ENCODE measurements around the gene ZBTB3.
"Not testable (repeated sequence)": the region's sequence is repeated elsewhere in the genome, so short reads cannot be mapped to it uniquely, and the experiment has no call there.

Gene ZBTB3

GRCh38 chr11:62757846-62758788, 4.2 kb upstream of the ZBTB3 start:
- DNase-seq (ENCODE audit: low spot score) = no peak

- no peak for DNase-seq (ENCODE audit: low spot score)
These were observed 1.2 kb upstream of the ZBTB3 start for GRCh38 chr11:62755086-62755615.

- DNase-seq (ENCODE audit: low spot score) = no peak
These were observed 795 bp downstream of the ZBTB3 start for GRCh38 chr11:62752994-62753735.

GRCh38 chr11:62752177-62752785, 1.7 kb downstream of the ZBTB3 start:
- DNase-seq (ENCODE audit: low spot score) = no peak

- not testable (repeated sequence) for DNase-seq (ENCODE audit: low spot score)
These were observed 4.0 kb downstream of the ZBTB3 start for GRCh38 chr11:62749931-62750330.

- DNase-seq (ENCODE audit: low spot score) = no peak
These were observed 6.3 kb downstream of the ZBTB3 start for GRCh38 chr11:62747475-62748160.

GRCh38 chr11:62737196-62737595, 16.8 kb downstream of the ZBTB3 start:
- DNase-seq (ENCODE audit: low spot score) = no peak

GRCh38 chr11:62732830-62733229, 21.1 kb downstream of the ZBTB3 start:
- DNase-seq (ENCODE audit: low spot score) = no peak

- not testable (repeated sequence) for DNase-seq (ENCODE audit: low spot score)
These were observed 23.9 kb downstream of the ZBTB3 start for GRCh38 chr11:62730076-62730475.

- DNase-seq (ENCODE audit: low spot score) = peak; percentile 82
These were observed 25.6 kb downstream of the ZBTB3 start, which contains the start of gene TTC9C for GRCh38 chr11:62728171-62728988. TTC9C (plus strand) TSS chr11:62728486; CDS start chr11:62728849, 363 bp downstream.

- DNase-seq (ENCODE audit: low spot score) = peak; percentile 93
These were observed 26.1 kb downstream of the ZBTB3 start for GRCh38 chr11:62727872-62728170.

- peak; percentile 99 for DNase-seq (ENCODE audit: low spot score)
These were observed 26.6 kb downstream of the ZBTB3 start, which contains the start of gene HNRNPUL2 for GRCh38 chr11:62727165-62727871. HNRNPUL2 (minus strand) TSS chr11:62727457; CDS start chr11:62727156, 301 bp downstream.

GRCh38 chr11:62726915-62727164, 27.1 kb downstream of the ZBTB3 start:
- DNase-seq (ENCODE audit: low spot score) = no peak

- no peak for DNase-seq (ENCODE audit: low spot score)
These were observed 27.6 kb downstream of the ZBTB3 start for GRCh38 chr11:62726156-62726914.

- DNase-seq (ENCODE audit: low spot score) = no peak
These were observed 28.3 kb downstream of the ZBTB3 start for GRCh38 chr11:62725646-62726045.

- DNase-seq (ENCODE audit: low spot score) = no peak
These were observed 29.8 kb downstream of the ZBTB3 start for GRCh38 chr11:62724171-62724570.

- no peak for DNase-seq (ENCODE audit: low spot score)
These were observed 32.0 kb downstream of the ZBTB3 start for GRCh38 chr11:62721994-62722393.

- no peak for DNase-seq (ENCODE audit: low spot score)
These were observed 34.5 kb downstream of the ZBTB3 start for GRCh38 chr11:62719302-62719978.

- no peak for DNase-seq (ENCODE audit: low spot score)
These were observed 37.1 kb downstream of the ZBTB3 start for GRCh38 chr11:62716816-62717215.
